ENCODE data around the gene ZNF638.

GRCh38 chr2:71481111-71481510 is 149.5 kb downstream of the ZNF638 start:
- no peak for TF ChIP-seq CTCF (IDR thresholded peaks at IDR 0.05)
- no peak for TF ChIP-seq POLR2A (IDR thresholded peaks at IDR 0.05)

Data from thyroid gland (tissue), 4 donors.